ENCODE results near the gene SETD9.
A peak's percentile ranks its signal among the peaks of the same experiment; 100 is the strongest.

The SETD9 gene, protein sequence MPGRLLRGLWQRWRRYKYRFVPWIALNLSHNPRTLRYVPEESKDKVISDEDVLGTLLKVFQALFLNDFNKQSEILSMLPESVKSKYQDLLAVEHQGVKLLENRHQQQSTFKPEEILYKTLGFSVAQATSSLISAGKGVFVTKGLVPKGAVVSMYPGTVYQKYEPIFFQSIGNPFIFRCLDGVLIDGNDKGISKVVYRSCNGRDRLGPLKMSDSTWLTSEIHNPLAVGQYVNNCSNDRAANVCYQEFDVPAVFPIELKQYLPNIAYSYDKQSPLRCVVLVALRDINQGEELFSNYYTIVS

GRCh38 chr5:56909294-56910209 lies at the start of gene SETD9:
SETD9 (plus strand) TSS chr5:56909596; CDS start chr5:56909646, 50 bp downstream.
- DNase-seq, result peak; percentile 95 to 96

- DNase-seq, result no peak
Measured at GRCh38 chr5:56861893-56862485, 47.4 kb upstream of the SETD9 start.

DNA sequence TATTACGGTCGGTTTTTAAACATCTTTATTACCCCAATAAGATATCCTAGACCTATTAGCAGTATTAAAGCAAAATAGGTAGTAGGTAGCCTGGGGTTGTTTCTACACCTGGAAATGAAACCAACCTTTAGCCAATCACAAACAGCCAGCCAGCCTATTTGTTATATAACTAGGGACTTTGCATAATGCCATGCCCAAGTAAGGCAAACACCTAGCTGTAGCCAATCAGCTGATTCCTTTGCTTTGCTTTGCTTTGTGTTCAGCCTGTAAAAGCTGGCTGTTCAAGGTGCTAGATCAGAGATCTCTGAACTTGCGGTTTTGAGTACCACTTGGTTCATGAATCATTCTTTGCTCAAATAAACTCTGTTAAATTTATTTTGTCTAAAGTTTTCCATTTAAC lies 46.5 kb upstream of the SETD9 start:
- no peak for DNase-seq

- no peak for DNase-seq
Measured at GRCh38 chr5:56871777-56872176, 37.6 kb upstream of the SETD9 start.

DNA sequence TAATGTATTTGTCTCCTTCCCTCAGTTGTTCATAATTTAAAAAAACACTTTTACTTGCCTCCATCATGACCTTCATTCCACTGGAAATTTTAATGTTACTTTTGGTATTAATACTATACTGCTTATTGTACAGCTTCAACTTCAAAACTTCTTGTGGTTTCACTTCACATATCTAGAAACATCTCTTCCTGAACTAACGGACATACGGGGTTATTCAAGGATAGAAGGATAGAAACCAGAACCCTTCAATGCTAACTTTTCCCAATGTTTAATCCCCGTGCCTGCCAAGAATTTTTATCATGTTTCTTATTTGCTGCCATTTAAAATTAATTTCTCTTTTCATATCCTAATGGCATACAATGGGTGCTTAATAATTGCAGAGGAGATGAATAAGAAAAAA lies 36.3 kb upstream of the SETD9 start:
- DNase-seq, result no peak

- DNase-seq, result no peak
Measured at GRCh38 chr5:56876327-56876726, 33.1 kb upstream of the SETD9 start.

DNA sequence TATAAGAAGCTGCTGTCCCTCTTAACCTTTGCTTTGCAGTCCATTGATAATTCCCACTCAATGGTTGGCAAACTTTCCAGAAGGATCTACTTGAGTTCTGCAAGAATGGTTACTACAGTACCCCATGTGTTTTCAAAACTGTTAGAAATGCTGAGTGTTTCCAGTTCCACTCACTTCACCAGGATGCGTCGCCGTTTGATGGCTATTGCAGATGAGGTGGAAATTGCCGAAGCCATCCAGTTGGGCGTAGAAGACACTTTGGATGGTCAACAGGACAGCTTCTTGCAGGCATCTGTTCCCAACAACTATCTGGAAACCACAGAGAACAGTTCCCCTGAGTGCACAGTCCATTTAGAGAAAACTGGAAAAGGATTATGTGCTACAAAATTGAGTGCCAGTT lies 27.8 kb upstream of the SETD9 start:
- no peak for DNase-seq

DNA sequence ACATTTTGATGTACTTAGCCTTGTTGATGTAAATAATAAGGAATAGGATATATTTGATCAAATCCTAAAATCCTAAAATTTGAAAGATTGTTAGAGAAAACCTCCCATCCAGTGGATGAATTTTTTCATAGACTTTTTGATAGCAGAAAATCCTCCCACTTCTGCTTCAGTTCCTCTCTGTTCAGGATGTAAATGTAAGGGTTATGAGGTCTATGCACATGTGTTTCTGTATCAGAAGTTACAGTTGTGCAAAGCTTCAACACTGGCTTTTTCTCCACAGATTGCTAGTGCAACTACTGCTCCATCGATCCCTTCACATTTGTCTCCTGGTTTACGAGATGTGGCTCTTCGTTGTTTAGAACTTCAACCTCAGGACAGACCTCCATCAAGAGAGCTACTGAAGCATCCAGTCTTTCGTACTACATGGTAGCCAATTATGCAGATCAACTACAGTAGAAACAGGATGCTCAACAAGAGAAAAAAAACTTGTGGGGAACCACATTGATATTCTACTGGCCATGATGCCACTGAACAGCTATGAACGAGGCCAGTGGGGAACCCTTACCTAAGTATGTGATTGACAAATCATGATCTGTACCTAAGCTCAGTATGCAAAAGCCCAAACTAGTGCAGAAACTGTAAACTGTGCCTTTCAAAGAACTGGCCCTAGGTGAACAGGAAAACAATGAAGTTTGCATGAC lies 16.0 kb upstream of the SETD9 start:
- no peak for DNase-seq

- no peak for DNase-seq
Measured at GRCh38 chr5:56896763-56897162, 12.6 kb upstream of the SETD9 start.

DNA sequence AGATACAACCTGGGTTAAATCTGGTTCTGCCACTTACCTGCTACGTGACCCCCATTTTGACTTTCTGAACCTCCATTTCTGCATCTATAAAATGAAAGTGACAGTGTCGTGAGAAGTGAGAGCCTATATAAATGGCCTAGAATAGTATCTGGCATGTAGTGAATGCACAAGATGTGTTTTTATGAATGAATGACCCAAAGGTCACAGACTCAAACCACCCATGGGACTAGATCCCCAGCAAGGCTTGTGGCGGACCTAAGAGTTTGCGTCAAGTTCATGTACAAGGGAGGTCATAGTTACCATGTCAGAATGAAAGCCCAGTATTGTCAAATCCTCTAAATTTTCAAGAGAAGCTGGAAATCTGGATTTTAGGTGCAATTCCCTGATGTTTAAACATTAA lies 11.2 kb upstream of the SETD9 start:
- DNase-seq, result no peak

- DNase-seq, result no peak
Measured at GRCh38 chr5:56900395-56900794, 9.0 kb upstream of the SETD9 start.

DNA sequence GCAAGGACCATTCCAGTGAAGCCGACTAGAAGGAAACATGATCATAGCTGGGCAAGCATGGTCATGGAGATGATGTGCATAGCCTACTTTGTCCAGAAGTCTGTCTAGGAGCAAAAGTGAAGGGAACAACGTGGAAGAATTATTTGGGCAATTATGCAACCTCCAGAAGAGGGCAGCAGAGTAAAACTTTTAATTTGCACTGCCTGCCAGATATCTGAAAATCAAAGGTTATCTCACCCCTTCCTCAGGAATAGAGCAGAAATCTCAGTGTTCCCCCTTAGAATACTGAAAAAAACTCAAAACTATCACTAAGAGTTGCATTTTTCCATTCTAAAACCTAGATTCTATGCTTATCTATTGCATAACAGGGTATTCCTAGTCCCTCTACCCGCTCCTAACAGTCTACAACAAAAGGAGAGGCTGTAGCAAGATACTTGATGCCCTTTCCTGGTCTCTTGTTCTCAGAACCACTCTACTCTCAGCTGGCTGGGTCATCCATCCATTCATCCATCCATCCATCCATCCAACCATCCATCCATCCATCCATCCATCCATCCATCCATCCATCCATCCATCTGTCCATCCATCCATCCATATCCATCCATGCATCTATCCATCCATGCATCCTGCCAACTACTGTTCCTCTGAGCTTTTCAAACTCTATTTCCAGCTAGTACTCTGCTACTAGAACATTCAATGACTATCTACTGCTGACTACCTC lies 8.4 kb upstream of the SETD9 start:
- peak; percentile 8 to 33 for DNase-seq

DNA sequence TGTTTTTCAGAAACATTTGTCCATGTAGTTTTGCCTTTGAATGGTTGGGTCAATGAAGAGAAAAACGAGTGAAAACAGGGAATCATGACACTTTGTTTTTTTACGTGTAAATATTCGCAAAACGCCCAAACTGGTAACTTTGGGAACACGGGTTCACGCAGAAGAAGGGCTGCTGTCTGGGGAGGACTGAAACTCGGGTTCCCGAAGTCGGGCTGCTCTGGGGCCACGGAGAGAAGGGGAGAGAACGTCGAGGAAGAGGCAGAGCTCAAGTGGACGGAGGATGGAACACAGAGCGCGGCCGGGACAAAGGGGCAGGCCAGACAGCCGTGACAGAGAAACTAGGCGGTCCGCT lies 478 bp upstream of the SETD9 start:
- peak; percentile 40 to 51 for DNase-seq

DNA sequence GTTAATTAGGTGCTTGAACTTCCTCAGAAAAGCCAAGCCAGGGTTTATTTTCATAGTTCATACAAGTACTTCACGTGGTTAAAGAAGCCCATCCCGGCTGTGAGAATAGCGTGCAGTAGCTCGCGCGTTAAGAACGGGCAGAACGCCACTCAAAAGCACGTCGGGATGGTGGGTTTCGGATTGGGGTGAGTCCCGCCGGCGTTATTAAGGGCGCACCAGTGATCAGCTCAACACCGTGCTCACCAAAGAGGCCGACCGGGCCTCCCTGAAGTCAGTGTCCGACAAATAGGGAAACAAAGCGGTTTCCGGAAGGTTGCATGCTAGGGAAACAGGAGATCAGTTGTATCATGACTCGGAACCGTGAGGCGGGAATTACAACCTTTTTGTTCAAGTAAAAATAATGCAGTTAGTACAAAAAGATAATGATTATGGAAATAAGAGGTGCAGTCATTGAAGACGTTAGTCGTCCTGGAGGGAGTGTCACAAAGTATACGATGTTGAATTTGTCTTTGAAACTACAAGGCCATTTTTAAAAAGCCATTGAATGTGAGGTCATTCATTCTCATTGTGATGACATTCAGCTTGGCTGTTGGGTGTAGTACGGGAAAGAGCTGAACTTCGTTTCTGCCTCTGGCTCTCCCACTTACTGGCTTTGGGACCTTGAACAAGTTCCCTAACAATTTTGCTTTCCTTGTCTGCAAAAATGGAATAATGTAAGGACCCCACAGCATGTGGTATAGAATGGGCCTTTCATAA lies 992 bp downstream of the SETD9 start:
- peak in 1 of 2 experiments; percentile 49 for DNase-seq

DNA sequence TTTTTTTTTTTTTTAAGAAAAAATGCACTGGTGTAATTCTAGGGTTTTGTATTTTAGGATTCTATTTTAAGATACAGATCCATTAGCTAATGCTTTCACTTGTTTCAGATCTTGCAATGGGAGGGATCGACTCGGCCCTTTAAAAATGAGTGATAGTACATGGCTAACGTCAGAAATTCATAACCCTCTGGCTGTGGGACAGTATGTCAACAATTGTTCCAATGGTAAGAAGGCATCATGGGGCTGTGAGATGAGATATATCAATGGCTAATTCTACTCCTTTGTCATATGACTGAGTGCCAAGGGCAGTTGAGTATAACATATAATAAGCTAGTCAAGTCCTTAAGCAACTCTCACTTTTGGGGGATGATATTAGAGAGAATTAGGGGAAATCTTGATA lies 4.4 kb downstream of the SETD9 start:
- DNase-seq, result no peak

GRCh38 chr5:56914678-56915077 lies 5.3 kb downstream of the SETD9 start:
- DNase-seq, result no peak

GRCh38 chr5:56917534-56917933 lies 8.1 kb downstream of the SETD9 start:
- DNase-seq, result no peak

DNA sequence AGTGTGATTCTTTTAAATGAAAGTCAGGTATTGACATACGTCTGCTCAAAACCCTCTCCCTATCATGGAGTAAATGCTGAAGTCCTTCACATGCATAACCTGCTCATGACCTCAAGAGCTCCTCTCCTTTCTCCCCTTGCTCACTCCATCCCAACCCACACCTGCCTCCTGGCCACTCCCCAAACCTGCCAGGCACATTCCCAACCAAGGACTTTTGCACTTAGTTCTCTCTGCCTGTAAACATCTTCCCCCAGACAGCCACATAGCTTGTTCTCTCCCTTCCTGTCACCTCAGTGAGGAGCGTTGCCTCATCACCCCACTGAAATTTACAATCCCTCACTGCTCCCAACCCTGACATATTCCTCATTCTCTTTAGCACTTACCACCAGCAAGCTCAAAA lies 8.7 kb downstream of the SETD9 start:
- DNase-seq, result no peak

- no peak for DNase-seq
Measured at GRCh38 chr5:56919942-56920662, 10.7 kb downstream of the SETD9 start.

DNA sequence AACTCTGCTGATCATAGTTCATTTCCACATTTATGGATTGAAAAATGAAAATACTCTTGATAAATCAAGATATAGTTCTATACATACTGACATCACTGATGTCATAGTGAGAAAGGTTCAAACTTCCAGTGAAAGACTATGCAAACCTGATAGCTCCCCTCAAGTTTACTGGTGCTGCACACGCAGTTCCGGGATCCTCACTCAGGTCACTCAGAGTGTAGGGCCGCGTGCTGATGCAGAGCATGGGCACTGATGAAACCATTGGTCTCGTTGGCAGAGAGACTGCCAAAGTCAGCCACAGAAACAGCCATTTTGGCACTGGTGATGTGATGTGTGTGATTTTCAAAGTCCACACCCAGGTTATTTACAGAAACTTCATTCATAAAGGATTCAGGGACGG lies 13.5 kb downstream of the SETD9 start:
- DNase-seq, result no peak

DNA sequence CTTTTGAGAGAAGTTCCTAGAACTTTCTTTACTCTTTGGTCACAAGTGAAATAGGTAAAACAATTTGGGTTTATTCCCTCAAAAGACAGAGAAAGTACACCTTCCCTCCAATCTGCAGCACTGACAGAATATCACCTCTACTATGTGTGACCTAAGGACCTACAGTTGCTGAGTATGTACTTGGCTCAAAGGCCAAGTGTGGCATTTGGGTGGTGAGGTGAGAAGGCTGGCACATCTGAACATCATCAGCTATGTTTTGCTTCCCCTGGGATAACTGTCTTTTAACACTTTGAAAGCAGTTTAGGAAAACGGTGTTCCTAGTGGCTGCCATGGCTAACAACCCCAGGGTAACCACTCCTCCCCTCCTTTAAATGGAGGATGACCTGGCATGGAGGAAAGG lies 24.9 kb downstream of the SETD9 start:
- DNase-seq, result no peak
